Central memory CD8-positive, alpha-beta T cell (primary cell): ENCODE data around the gene RXRG.

Experiments
- ATAC-seq: fragments of 150-1000 bp; cut with Tn5 transposase; replicated peaks from 2 replicates; pipeline ENCODE4 v1.10.0; 2022; ENCODE audit warnings: mild to moderate bottlenecking, moderate FRiP score, moderate number of reproducible peaks; ENCODE audit not compliant: poor library complexity, severe bottlenecking; ENCODE audit errors: extremely low read depth
- DNase-seq, 2 donors: peaks; one replicate each; pipeline ENCODE4 v3.0.0; 2021; ENCODE audit warnings: low spot score in 2 of 2
- H3K27ac Mint-ChIP-seq: one replicate; pipeline ENCODE4 v1.8.0; 2022; ENCODE audit warnings: low read depth, mild to moderate bottlenecking, moderate library complexity, mixed read lengths
- H3K27me3 Mint-ChIP-seq: one replicate; pipeline ENCODE4 v1.8.0; 2022; ENCODE audit warnings: mixed read lengths
- H3K36me3 Mint-ChIP-seq: one replicate; pipeline ENCODE4 v1.8.0; 2022; ENCODE audit warnings: mild to moderate bottlenecking, moderate library complexity, mixed read lengths; ENCODE audit not compliant: insufficient read depth
- H3K4me1 Mint-ChIP-seq: one replicate; pipeline ENCODE4 v1.8.0; 2022; ENCODE audit warnings: mixed read lengths
- H3K4me3 Mint-ChIP-seq: one replicate; pipeline ENCODE4 v1.8.0; 2022; ENCODE audit warnings: mild to moderate bottlenecking, moderate library complexity, mixed read lengths
- H3K9me3 Mint-ChIP-seq: one replicate; pipeline ENCODE4 v1.8.0; 2022; ENCODE audit warnings: mixed read lengths

Gene RXRG

GRCh38 chr1:165419839-165420238 lies 25.1 kb downstream of the RXRG start:
- Mint-ChIP-seq H3K36me3 (no peaks in the 10 kb centered on the region), H3K27me3 (peaks cover 22% of the 10 kb centered on the region), H3K4me1 (peaks cover 11% of the 10 kb centered on the region), H3K9me3 (no peaks in the 10 kb centered on the region), H3K27ac (no peak overlapping the region), H3K4me3 (no peak overlapping the region)
- DNase-seq (no peak), ATAC-seq (no peak)

GRCh38 chr1:165418195-165418594 lies 26.7 kb downstream of the RXRG start:
- H3K27ac Mint-ChIP-seq = no peak overlapping the region
- H3K4me3 Mint-ChIP-seq = no peak overlapping the region
- no peak for DNase-seq
- H3K36me3 Mint-ChIP-seq = no peaks in the 10 kb centered on the region
- H3K4me1 Mint-ChIP-seq = no peaks in the 10 kb centered on the region
- H3K27me3 Mint-ChIP-seq = peaks cover 34% of the 10 kb centered on the region
- no peaks in the 10 kb centered on the region for H3K9me3 Mint-ChIP-seq
- no peak for ATAC-seq

DNA sequence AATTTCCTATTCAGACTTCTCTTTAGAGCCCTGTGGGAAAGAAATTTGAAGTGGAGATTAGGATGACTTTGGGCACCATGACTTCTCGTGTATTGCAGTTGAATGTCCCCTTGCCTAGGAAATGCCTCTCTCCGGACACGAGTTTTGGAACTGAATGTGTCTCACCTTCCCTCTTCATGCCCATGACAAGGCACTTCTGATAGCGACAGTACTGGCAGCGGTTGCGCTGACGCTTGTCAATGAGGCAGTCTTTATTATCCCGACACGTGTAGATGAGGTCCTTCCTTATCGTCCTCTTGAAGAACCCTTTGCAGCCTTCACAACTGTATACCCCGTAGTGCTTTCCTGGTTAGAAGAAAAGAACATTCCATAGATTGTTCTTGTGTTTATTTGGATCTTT lies 28.1 kb downstream of the RXRG start:
- DNase-seq (no peak), ATAC-seq (no peak)
- no peaks in the 10 kb centered on the region for H3K36me3 Mint-ChIP-seq
- H3K27ac Mint-ChIP-seq = no peak overlapping the region
- H3K27me3 Mint-ChIP-seq = peaks cover 34% of the 10 kb centered on the region
- no peaks in the 10 kb centered on the region for H3K9me3 Mint-ChIP-seq
- H3K4me3 Mint-ChIP-seq = no peak overlapping the region
- H3K4me1 Mint-ChIP-seq = no peaks in the 10 kb centered on the region

DNA sequence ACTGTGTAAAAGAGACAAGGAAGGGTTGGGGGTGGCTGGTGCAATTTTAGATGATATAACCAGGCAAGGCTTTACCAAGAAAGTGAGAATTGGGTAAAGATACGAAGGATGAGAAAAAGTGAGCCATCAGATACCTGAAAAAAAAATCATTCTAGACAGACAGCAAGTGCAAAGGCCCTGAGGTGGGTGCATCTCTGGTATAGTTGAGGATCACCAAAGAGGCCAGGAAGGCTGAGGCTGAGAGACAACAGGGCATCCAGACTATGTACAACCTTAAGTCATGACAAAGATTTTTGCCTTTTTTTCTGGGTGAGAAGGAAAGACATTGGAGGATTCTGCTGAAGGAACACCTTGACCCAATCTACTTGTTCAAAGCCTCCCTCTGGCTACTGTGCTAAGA lies 29.9 kb downstream of the RXRG start:
- ATAC-seq (no peak), DNase-seq (no peak)
- Mint-ChIP-seq H3K9me3 (no peaks in the 10 kb centered on the region), H3K27me3 (peaks cover 35% of the 10 kb centered on the region), H3K4me1 (no peaks in the 10 kb centered on the region), H3K36me3 (no peaks in the 10 kb centered on the region), H3K27ac (no peak overlapping the region), H3K4me3 (no peak overlapping the region)

GRCh38 chr1:165414620-165415019 lies 30.3 kb downstream of the RXRG start:
- no peaks in the 10 kb centered on the region for H3K9me3 Mint-ChIP-seq
- H3K27ac Mint-ChIP-seq = no peak overlapping the region
- peaks cover 40% of the 10 kb centered on the region for H3K27me3 Mint-ChIP-seq
- no peak for ATAC-seq
- no peak for DNase-seq
- no peak overlapping the region for H3K4me3 Mint-ChIP-seq
- H3K36me3 Mint-ChIP-seq = no peaks in the 10 kb centered on the region
- H3K4me1 Mint-ChIP-seq = no peaks in the 10 kb centered on the region

DNA sequence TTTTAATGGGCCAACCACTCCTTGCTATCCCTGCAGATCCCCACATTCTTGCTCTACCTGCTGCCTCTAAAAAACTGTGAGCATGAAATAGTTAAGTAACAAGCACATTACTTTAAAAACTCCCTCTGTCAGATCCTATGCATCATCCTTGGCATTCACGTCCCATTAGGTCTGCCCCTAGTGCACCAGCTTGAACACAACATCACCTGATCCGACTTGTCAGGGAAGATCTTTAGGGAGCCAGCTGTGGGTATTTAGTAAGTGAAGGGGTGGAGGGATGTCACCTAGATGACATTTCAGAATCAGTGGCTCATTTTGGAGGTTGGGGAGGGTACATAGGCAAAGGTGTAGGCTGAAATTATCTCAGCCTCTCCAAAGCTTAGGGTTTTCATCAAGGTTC lies 33.5 kb downstream of the RXRG start:
- H3K9me3 Mint-ChIP-seq = no peaks in the 10 kb centered on the region

DNA sequence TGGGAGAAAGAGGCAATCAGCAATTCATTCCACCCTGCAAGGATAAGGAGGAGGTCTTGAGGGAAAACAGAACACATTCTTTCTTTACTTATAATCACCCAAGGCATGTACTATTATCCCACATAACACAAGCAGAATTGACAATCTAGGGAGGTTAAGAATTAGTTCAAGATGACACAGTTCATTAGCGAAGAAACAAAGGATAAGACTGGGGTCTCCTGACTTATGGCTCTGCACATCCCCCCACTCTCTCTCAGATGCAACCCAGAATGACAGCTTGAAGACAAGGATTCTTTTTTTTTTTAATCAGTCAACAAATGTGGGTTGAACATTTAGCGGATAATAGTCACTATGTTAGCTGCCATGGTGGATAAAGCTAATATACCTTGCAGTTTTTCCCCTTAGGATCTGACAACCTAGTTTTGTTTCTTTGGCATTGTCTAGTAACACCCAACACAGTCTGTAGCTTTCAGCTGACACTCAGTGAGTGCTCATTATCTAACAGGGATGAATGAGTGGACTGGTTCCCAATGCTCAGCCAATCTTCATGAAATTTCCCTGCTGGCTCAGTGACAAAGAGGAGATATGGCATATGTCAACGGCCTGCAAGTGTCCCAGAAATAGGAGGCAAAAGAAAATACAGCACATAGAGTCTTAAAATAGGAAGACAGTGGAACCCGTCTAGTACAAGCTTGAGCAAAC lies 35.1 kb downstream of the RXRG start:
- Mint-ChIP-seq H3K27ac (no peak overlapping the region), H3K4me3 (no peak overlapping the region), H3K9me3 (no peaks in the 10 kb centered on the region), H3K4me1 (no peaks in the 10 kb centered on the region), H3K27me3 (peaks cover 44% of the 10 kb centered on the region), H3K36me3 (no peaks in the 10 kb centered on the region)
- no peak for DNase-seq
- ATAC-seq = no peak

More for the DNA sequence above, 33.5 kb downstream of the RXRG start:
- Mint-ChIP-seq H3K4me3 (no peak overlapping the region), H3K36me3 (no peaks in the 10 kb centered on the region), H3K27me3 (peaks cover 58% of the 10 kb centered on the region), H3K4me1 (no peaks in the 10 kb centered on the region), H3K27ac (no peak overlapping the region)
- no peak for DNase-seq
- no peak for ATAC-seq

DNA sequence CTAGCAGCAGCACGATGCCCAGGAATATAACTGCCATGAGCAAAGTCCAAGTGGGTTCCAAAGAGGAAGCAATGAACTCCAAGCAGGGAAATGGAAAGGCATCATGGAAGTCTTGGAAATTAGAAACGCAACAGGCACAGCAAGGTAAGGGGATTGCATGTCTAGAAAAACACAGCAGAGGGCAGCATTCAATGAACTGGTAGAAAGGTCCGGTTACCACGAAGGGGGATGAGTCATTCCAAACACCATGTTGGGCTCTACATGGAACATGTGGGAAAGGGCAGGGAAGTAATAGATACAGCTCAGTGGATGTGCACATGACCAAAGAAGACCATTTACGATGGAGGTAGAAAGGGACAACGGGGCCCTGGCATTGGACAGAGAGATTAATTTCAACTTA lies 36.4 kb downstream of the RXRG start:
- H3K27ac Mint-ChIP-seq = no peak overlapping the region
- DNase-seq = no peak
- H3K9me3 Mint-ChIP-seq = no peaks in the 10 kb centered on the region
- ATAC-seq = no peak
- peaks cover 33% of the 10 kb centered on the region for H3K27me3 Mint-ChIP-seq
- no peak overlapping the region for H3K4me3 Mint-ChIP-seq
- no peaks in the 10 kb centered on the region for H3K4me1 Mint-ChIP-seq
- H3K36me3 Mint-ChIP-seq = no peaks in the 10 kb centered on the region

DNA sequence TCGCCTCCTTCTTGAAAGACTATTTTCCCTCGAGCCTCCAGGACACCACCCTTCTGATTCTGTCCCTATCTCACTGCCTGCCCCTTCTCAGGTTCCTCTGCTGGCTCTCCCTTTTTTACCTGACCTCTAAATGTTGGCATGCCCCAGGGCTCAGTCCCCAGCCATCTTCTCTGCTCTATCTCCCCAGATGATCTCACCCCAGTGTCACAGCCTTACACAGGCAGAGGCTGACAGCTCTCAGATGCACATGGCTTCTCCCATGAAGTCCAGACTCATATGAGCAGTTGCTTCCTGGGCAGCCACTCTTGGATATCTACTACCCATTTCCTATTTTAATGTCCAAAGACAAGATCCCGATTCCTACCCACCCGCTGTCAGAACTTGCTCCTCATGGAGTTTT lies 37.5 kb downstream of the RXRG start:
- Mint-ChIP-seq H3K9me3 (no peaks in the 10 kb centered on the region), H3K27ac (no peak overlapping the region), H3K27me3 (peaks cover 33% of the 10 kb centered on the region), H3K4me1 (no peaks in the 10 kb centered on the region), H3K4me3 (no peak overlapping the region), H3K36me3 (no peaks in the 10 kb centered on the region)
- ATAC-seq (no peak), DNase-seq (no peak)

GRCh38 chr1:165403835-165404482 lies 41.0 kb downstream of the RXRG start:
- no peak for ATAC-seq
- no peak for DNase-seq
- H3K4me1 Mint-ChIP-seq = no peaks in the 10 kb centered on the region

DNA sequence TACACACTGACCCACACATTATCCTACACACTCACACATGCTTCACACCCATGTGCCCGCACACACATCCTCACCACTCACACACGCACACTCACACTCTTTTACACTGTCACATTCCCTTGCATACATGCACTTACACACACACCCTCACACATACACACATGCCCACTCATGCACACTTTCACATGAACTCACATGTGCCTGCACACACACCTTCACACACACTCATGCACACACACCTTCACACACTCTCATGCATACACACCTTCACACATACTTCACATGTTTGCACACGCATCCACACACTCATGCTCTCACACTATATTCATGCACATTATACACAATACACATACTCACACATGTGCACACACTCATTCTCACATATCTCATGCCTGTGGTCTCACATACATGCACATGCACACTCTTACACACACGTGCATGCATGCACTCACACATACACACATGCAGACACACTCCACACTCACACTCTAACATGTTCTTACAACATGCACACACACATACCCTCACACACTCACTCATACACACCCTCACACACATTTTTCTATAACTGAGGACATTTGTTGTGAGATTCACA lies 42.3 kb downstream of the RXRG start:
- Mint-ChIP-seq H3K27me3 (peaks cover 15% of the 10 kb centered on the region), H3K4me3 (no peak overlapping the region), H3K27ac (no peak overlapping the region), H3K9me3 (no peaks in the 10 kb centered on the region), H3K4me1 (no peaks in the 10 kb centered on the region), H3K36me3 (no peaks in the 10 kb centered on the region)
- no peak for ATAC-seq
- no peak for DNase-seq

More at GRCh38 chr1:165403835-165404482, 41.0 kb downstream of the RXRG start:
- Mint-ChIP-seq H3K9me3 (no peaks in the 10 kb centered on the region), H3K27me3 (peaks cover 27% of the 10 kb centered on the region), H3K27ac (no peak overlapping the region), H3K4me3 (no peak overlapping the region), H3K36me3 (no peaks in the 10 kb centered on the region)

DNA sequence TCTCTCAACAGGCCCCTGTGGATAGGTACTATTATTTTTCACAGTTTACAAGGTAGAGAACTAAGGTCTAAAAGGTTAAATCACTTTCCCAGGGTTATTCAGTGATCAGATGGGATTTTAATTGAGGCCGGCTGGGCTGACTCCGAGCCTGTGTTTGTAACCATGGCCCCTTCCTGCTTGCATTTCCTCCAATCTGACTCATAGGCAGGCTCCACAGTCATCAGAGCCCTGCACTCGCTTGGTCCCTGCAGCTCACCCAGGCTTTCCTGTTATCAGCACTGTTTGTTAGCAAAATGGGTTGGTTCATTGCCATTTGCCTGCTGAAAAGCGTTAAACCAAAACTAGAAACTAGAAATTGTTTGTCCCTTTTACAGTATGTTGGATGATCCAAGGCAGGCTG lies 47.0 kb downstream of the RXRG start:
- ATAC-seq = no peak
- peaks cover 7% of the 10 kb centered on the region for H3K4me1 Mint-ChIP-seq
- no peak overlapping the region for H3K27ac Mint-ChIP-seq
- H3K9me3 Mint-ChIP-seq = no peaks in the 10 kb centered on the region
- H3K4me3 Mint-ChIP-seq = no peak overlapping the region
- peaks cover 48% of the 10 kb centered on the region for H3K27me3 Mint-ChIP-seq
- H3K36me3 Mint-ChIP-seq = peaks cover 4% of the 10 kb centered on the region
- DNase-seq = no peak

DNA sequence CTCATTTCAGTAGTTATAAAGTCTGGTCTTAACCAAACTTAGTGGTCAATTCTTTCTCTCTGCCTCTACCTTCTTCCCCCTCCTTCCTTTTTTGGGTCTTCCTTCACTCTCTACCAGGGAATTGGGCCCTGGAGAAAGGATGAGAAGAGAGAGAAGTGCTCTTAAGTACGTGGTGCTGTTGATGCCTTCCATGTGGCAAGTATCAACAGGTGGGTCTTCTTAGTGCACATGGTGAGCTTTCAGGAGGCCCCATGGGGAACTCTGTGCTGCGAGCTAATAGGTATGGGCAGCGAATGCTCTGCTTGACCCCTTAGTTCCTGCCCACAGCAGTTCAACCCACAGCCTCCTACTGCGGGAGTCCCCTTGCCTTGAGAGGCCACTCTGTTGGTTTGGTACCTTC lies 49.0 kb downstream of the RXRG start:
- no peaks in the 10 kb centered on the region for H3K9me3 Mint-ChIP-seq
- no peak for ATAC-seq

More for the DNA sequence above, 49.0 kb downstream of the RXRG start:
- H3K27me3 Mint-ChIP-seq = peaks cover 67% of the 10 kb centered on the region
- H3K4me1 Mint-ChIP-seq = peaks cover 11% of the 10 kb centered on the region
- no peak for DNase-seq
- H3K4me3 Mint-ChIP-seq = no peak overlapping the region
- H3K27ac Mint-ChIP-seq = no peak overlapping the region
- peaks cover 5% of the 10 kb centered on the region for H3K36me3 Mint-ChIP-seq
